GM21825 (cell line): Measurements from ENCODE around the gene LAS1L.
"Not testable (repeated sequence)": the region's sequence is repeated elsewhere in the genome, so short reads cannot be mapped to it uniquely, and the experiment has no call there.

ENCODE experiments used
- ATAC-seq: cut with Tn5 transposase; IDR thresholded peaks from one replicate; pipeline ENCODE4 v1.9.1; 2021; ENCODE audit warnings: mild to moderate bottlenecking, moderate library complexity; ENCODE audit not compliant: unreplicated experiment

Gene LAS1L

GRCh38 chrX:65518980-65519379, 15.6 kb downstream of the LAS1L start:
- ATAC-seq = not testable (repeated sequence)

GRCh38 chrX:65517923-65518322, 16.7 kb downstream of the LAS1L start:
- no peak for ATAC-seq

DNA sequence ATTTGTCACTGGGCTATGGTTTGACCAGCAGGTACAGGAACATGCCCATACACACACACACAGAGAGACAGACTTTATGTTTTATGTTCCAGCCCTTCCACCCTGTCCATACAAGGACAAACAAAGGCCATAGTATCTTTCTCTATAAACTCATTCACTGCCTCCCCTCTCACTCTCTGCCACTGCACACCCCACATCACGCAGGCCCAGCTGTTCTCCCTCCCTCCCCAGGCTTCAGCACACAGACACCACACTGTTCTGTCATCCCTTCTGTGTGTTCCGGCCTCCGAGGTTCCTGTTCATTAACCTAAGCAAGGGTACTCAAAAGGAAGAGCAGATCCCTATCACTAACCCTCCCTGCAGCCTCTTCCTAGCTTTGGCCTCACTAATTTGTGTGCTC, 17.8 kb downstream of the LAS1L start:
- ATAC-seq = no peak

GRCh38 chrX:65513610-65514009, 21.0 kb downstream of the LAS1L start:
- ATAC-seq = no peak

GRCh38 chrX:65509400-65509799, 25.2 kb downstream of the LAS1L start:
- no peak for ATAC-seq

DNA sequence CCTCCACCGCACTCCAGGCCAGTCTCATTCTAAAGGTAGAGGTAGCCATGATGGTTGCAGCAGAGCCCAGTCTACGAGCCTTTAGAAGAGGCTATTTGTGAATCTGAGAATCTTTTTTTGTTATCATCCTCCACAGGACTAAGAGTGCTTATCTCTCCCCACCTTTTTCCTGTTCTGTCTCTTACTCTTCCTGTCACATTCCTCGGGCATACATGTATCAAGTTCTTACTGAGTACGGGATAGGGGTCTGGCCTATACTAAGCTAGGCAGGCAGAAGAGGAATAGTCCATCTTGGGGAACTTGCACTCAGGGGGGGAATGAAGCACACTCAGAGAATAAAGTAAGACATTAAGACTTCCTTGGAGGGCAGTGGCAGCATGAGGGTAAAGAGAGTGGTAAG, 25.7 kb downstream of the LAS1L start:
- no peak for ATAC-seq

- no peak for ATAC-seq
Measured at GRCh38 chrX:65502618-65503017, 32.0 kb downstream of the LAS1L start.

- ATAC-seq = no peak
Measured at GRCh38 chrX:65493431-65493830, 41.2 kb downstream of the LAS1L start.

DNA sequence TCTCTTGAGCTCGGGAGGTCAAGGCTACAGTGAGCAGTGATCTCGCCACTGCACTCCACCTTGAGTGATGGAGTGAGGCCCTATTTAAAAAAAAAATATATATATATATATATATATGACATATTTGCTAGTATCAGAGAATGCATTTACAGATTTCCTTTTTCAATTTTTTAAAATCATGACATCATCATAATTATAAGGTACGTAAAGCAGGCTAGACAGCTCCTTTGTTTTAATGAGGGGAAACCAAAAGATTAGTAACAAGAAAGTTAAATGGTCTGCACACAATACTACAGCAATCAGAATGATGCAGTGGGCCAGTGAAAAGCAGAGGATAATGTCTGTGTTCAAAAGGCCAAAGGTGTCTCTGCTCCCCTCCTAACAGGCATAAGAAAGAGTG, 43.0 kb downstream of the LAS1L start:
- ATAC-seq = no peak

DNA sequence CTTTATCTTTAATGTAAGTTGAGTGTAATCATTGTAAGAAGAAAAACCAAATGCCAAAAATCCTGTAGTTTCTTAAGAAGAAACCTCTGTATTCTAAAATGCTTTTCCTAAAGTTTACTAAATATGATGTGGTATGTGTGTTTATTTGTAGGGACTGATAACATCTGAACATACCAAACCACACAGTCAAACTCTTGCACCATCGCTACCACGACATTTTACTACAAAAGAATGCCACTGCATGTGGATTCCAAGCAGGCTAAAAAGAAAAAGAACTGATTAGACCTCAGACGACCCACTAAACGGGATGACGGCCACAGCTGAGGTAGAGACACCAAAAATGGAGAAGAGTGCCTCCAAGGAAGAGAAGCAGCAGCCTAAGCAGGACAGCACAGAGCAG, 46.1 kb downstream of the LAS1L start:
- no peak for ATAC-seq

DNA sequence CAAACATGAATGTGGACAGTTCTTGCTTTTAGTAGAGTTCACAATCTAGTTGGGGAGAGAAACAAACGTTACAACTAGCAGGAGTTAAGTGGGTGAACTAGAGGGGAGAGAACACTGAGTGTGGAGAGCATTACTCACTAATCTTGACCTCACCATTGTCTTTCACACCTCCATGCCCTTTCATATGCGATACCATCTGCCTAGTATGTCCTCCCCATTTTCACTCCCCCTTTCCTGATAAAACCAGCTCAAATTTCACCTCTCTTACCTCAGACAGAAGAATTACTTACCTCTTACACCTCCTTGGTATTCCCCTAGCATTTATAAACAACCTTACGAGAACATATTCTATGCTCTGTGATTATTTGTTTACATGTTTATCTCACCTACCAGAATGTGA, 53.6 kb downstream of the LAS1L start:
- no peak for ATAC-seq

GRCh38 chrX:65479102-65479501, 55.5 kb downstream of the LAS1L start:
- ATAC-seq = not testable (repeated sequence)

DNA sequence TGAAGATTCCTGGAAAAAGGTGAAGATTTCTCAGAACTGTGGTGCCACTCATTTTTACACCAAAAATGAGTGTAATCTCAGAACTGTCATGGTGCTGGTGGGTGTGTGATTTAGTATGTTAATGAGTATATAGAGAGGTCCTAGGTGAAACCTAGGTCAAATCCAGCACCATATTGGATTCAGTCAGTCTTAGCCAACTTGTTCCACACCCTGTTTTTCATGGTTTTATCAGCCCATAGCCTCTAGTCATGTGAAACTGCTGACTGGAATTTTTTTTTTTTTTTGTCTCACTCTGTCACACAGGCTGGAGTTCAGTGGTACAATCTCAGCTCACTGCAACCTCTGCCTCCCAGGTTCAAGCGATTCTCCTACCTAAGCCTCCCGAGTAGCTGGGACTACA, 58.0 kb downstream of the LAS1L start:
- ATAC-seq = no peak

GRCh38 chrX:65463550-65463949, 71.0 kb downstream of the LAS1L start:
- no peak for ATAC-seq
